Left lobe of liver (tissue), 2 donors: Measurements from ENCODE around the gene MYLK. TPM values are rescaled to one million over a fixed set of nuclear protein-coding genes. Genes with fewer than 3 reads are reported as not detected.
"Not testable (repeated sequence)": the region's sequence is repeated elsewhere in the genome, so short reads cannot be mapped to it uniquely, and the experiment has no call there.

Experiments
- ATAC-seq: fragments of 200-7000 bp; cut with Tn5 transposase; one replicate; pipeline ENCODE4 v1.9.1; 2020; ENCODE audit warnings: mild to moderate bottlenecking, moderate library complexity
- DNase-seq: peaks from one replicate; pipeline ENCODE4 v3.0.0-alpha.2; 2020; ENCODE audit warnings: low spot score
- total RNA-seq: library from RNA; stranded (reverse); gene quantifications from one replicate; pipeline ENCODE4 v1.2.1, GENCODE V29; 2021
- donor health status: DM: no; HTN: no; CAD: no; lungs with moderate emphysema.
- donor health status: DM: no; HTN: yes; CAD: no.

MYLK gene
- total RNA-seq, 1 donor from 2014 or later: 144 TPM

DNA sequence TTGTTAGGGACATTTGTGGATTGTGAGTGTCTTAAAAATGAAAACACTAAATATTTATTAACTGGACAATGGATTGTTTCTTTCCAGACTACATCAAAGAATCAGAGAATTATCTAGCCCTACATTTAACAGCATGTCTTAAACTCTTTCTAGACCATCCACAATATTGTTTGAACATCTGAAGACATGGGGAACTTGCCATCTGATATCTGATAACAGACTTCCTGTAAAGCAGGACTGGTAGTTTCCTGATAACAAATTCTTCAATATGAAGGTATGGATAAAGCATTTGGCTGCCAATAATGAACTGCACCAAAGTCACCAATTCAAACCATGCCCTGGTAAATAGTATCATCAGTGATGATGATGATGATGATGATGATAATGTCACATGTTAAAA is 273.1 kb downstream of the MYLK start:
- no peak for ATAC-seq

DNA sequence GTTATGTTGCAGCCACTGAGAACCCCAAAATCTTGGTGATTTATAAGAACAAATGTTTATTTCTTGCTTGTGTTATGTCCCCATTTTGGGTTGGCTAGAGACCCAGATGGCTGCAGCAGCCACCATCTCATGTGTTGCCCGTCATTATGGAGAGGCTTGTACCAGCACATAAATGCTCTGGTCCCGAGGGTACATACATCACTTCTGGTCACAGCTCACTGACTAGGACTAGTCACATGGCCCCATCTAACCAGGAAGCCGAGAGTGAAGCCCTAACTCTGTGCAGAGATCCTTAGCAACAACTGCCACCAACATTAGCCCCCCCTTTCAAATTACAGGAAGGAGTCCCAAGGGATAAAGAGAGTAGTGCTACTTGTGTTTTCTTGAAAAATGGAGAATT is 273.8 kb downstream of the MYLK start:
- no peak for ATAC-seq
- DNase-seq: no peak

More for the DNA sequence above, 273.1 kb downstream of the MYLK start:
- DNase-seq: no peak

- ATAC-seq (no peak), DNase-seq (no peak)
Observed at GRCh38 chr3:123609063-123609462, 275.1 kb downstream of the MYLK start.

DNA sequence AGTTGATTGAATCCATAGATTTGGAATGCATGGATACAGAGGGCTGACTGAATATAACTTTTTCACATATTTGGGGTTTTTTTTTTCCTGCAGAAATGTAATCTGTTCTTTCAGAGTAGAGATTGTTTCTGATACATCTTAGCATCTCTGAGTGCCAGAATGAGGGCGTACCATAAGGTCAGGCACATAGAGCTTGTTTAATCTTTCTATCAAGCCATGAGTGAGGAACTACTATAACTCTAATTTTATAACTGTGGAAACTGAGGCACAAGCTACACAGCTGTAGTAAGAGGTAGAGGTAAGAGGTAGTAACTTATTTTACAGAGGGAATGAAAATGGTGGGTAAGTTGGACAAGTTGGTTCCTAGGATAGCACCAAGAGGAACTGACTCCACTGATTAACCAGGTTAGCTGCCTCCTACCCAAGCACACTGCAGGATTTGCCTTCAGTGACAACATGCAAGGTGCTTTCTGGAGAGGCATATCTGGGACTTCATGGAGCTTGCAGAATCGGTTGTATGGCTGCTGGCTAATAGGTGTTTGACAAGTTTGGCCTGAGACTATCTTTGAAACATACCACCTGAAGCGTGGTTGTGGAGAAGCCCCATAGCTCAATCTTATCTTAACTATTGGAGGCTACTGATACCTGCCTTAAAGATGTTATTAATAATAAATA is 275.7 kb downstream of the MYLK start:
- no peak for ATAC-seq
- no peak for DNase-seq

DNA sequence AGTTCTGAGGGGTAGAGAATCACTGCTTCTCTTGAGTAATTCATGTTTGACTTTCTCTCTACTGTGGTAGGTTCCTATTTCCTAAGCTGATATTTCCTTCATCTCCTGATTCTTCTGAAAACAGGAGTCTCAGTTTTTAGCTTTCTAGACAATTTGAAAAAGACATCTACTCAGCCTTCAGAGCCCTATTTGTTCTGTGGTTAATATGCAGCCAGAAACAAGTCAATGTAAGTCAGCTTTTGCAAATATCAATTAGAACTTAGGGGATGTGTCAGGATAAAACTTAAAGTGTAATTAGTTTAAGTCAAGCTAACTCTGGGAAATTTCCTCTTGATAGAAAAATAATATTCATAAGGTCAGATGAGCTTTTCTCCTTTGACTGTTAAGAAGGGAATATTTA is 277.6 kb downstream of the MYLK start:
- ATAC-seq (no peak), DNase-seq (no peak)

DNA sequence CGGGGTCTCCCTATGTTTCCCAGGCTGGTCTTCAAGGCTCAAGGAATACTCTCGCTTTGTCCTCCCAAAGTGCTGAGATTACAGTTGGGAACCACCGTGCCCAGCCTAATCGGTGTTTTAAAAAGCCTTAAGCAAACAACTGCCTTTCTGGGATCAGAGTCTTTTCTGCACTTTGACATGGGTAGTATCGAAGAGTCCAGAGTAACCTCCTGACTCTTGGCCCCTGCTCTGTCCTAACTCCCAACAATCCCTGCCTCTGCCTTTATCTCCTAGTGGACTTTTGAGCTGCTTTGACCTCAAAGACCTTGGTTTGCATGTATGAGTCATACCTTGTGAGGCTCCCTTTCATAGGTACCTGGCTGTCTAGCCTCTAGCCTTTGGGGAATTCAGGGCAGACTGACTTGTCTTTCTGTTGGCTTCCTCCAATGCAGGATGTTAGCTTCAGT is 278.3 kb downstream of the MYLK start:
- ATAC-seq (peak; percentile 81), DNase-seq (peak; percentile 83)

DNA sequence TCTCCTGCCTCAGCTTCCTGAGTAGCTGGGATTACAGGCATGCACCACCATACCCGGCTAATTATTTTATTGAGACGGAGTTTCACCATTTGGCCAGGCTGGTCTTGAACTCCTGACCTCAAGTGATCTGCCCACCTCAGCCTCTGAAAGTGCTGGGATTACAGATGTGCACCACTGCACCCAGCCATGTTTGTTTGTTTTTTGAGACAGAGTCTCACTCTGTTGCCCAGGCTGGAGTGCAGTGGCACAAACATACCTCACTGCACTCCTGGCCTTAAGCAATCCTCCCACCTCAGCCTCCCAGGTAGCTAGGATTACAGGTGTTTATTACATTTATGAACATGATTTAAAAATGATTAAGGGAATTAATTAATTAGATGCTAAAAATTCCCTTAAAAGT is 281.0 kb downstream of the MYLK start:
- not testable (repeated sequence) for DNase-seq, ATAC-seq

DNA sequence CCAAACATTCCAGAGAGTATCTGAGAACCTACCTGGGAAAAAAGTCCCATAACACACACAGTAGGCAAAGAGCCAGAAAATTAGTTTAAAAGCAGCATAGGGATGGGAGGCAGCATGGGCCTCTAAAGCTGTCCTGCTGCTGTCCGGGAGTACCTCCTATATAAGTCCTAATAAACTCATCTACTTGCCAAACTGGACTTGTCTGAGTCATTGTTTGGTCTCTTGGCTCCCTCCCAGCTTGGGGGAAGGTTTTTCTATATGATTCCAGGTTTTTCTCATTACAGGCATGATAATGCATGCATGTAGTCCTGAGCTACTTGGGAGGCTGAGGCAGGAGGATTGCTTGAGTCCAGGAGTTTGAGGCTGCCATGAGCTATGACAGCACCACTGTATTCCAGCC is 281.8 kb downstream of the MYLK start:
- no peak for DNase-seq
- ATAC-seq: no peak

- not testable (repeated sequence) for DNase-seq, ATAC-seq
Observed at GRCh38 chr3:123600863-123601262, 283.3 kb downstream of the MYLK start.

DNA sequence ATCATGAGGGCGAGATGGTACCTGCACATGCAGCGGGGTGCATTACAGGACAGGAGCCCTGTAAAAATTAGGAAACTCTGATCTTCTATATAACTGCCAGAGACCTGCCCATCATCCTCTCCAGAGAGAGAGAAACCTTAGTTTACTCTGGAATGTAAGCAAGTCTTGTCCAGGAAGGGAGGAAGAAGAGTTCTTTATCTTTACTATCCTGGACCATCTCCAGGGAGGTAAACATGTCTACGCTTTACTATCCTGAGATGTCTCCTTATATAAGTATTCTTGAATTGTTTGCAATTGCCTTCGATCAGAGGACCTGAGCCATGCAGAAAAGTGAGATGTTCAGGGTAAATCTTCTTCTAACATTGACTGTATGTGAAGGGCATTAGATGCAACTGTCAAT is 286.6 kb downstream of the MYLK start:
- DNase-seq: no peak
- ATAC-seq: no peak

DNA sequence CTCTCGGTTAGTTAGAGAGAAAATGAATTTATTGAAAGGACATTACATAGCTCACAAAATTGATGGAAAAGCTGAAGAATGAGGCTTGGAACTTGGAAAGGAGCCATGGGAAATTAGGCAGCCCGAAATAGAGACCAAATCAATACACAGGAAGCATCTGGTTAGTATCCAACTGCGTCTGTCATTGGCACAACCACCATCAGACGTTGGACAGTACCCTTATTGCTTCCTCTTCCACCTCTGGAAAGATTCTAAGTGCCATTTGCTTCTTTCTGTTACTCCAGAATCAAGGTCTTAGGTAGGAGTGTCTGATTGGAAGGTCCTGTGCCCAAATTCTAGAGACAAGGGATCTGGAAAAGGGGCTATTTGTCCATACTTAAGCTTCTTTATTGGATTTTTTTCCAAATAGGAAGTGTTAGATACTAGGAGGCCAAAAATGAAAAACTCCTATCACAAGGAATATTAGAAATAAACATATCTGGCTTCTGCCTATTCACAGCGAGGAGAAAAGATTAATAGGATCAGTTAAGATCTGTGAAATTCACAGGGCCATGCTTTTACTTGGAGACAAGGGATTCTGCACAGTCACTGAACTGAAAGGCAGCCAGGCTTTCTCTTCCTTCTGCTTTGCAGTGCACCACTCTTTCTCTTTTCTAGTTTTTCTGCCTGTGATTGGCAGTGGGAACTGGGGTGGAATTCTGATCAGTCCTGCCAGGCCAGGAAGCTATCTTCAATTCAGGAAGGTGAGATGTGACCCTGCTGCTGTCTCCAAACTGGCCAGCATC is 288.5 kb downstream of the MYLK start:
- ATAC-seq: peak; percentile 77

GRCh38 chr3:123593381-123593780 is 290.8 kb downstream of the MYLK start:
- DNase-seq: no peak
- ATAC-seq: no peak

More for the DNA sequence above, 288.5 kb downstream of the MYLK start:
- DNase-seq: no peak

DNA sequence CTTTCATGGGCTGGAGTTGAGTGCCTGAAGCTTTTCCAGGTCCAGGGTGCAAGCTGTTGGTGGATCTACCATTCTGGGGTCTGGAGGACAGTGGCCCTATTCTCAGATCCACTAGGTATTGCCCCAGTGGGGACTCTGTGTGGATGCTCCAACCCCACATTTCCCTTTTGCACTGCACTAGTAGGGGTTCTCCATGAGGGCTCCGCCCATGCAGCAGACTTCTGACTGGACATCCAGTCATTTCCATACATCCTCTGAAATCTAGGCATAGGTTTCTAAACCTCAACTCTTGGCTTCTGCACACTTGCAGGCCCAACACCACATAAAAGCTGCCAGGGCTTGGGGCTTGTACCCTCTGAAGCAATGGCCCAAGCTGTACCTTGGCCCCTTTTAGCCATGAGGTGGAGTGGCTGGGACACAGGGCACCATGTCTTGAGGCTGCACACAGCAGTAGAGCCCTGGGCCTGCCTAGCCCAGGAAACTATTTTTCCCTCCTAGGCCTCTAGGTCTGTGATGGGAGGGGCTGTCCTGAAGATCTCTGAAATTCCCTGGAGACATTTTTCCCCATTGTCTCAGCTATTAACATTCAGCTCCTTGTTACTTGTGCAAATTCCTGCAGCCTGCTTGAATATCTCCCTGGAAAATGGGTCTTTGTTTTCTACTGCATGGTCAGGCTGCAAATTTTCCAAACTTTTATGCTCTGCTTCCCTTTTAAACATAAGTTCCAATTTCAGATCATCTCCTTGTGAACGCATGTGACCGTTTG is 293.3 kb downstream of the MYLK start:
- DNase-seq (no peak), ATAC-seq (no peak)

GRCh38 chr3:123587401-123587800 is 296.7 kb downstream of the MYLK start:
- no peak for DNase-seq

DNA sequence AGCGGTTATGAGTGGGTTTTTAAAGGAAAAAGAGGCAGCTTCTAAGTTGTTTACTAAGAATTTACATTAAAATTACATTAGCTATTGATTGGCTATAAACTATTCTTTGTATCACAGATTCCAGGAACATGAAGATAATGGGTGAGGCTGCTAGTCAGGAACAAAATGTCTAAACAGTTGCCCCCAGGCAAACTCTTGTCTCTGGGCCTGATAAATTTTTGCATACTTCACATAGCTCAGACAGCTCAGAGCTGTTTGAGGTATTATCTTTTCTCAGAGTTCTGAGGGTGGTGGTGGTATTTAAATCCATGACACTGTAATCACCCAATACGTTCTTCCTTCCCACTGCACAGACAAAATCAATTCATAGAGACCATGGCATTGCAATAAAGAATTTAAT is 297.2 kb downstream of the MYLK start:
- ATAC-seq (no peak), DNase-seq (no peak)

More at GRCh38 chr3:123587401-123587800, 296.7 kb downstream of the MYLK start:
- ATAC-seq: no peak

- ATAC-seq (peak; percentile 10), DNase-seq (no peak)
Observed at GRCh38 chr3:123586131-123586530, 298.0 kb downstream of the MYLK start.

- peak; percentile 90 for ATAC-seq
- peak; percentile 97 for DNase-seq
Observed at GRCh38 chr3:123584988-123585937, 298.9 kb downstream of the MYLK start, which contains the start of gene HACD2. Gene HACD2, minus strand, starts transcription at chr3:123585053. Its CDS starts 26 bp downstream, at chr3:123585027.

GRCh38 chr3:123584284-123584987 is 299.7 kb downstream of the MYLK start:
- DNase-seq (peak; percentile 81), ATAC-seq (peak; percentile 69)

DNA sequence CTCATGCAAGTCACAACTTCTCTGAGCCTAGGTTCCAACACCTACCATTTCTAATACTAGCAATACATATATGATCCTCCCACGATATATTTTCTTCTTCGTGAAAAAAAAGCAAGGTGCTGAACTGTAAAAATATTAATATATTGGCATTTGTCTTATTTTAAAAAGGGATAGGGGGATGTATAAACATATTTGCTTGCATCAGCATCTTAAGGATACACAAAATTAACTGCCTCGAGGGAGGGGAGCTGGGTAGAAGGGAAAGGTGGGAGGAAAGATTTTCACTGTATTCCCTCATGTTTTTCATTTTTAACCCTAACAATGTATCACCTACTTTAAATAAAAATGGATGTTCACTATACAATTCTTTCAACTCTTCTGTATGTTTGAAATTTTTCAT is 300.6 kb downstream of the MYLK start:
- ATAC-seq: no peak

DNA sequence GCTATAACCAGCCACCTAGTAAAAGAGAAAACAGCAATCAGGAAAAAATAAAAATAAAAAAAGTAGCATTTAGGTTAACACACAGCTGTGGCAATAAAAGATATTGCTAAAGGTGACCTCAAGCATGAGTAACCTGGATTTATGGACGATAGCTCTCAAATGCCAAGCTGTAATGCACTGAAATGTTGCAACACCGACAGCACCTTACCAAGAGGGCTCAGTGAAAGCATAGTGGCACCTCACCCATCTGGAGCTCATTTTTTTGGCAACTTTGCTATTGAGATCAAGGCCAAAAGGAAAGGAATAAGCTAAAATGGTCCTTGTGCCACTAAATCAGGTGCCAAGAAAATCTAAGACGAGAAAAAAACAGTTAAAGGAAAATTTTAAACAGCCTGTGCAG is 301.8 kb downstream of the MYLK start:
- DNase-seq (no peak), ATAC-seq (no peak)

More for the DNA sequence above, 300.6 kb downstream of the MYLK start:
- DNase-seq: no peak
